ENCODE results near the gene ANGPT4. TPM values are rescaled to one million over a fixed set of nuclear protein-coding genes. Genes with fewer than 3 reads are reported as not detected.

The ANGPT4 gene
- total RNA-seq, 1 experiment from 2014 or later, result not detected

- Histone ChIP-seq H3K4me3 (no peak overlapping the region), H3K27ac (no peak overlapping the region), H3K79me2 (ENCODE audit: low read depth) (no peaks in the 10 kb centered on the region), H3F3A (ENCODE audit: insufficient read depth, low read depth) (no peaks in the 10 kb centered on the region), H3K4me2 (no peak overlapping the region), H3K27me3 (ENCODE audit: insufficient read depth, low read depth) (no peaks in the 10 kb centered on the region), H2AFZ (no peak overlapping the region), H4K20me1 (ENCODE audit: insufficient read depth) (no peaks in the 10 kb centered on the region), H3K9me2 (ENCODE audit: insufficient read depth) (no peaks in the 10 kb centered on the region), H3K36me3 (ENCODE audit: low read depth) (no peaks in the 10 kb centered on the region), H3K9me3 (ENCODE audit: insufficient read depth, low read depth) (no peaks in the 10 kb centered on the region), H3K4me1 (replicated peaks; ENCODE audit: insufficient read depth) (no peaks in the 10 kb centered on the region)
- ChIA-PET POLR2A (ENCODE audit: unreplicated experiment) (no interaction called here), CTCF (no interaction called here)
- intact Hi-C loops (cut with micrococcal nuclease; ENCODE audit: unreplicated experiment), result no loop called here
- no TSS peak for BruUV-seq (replicated peaks)
- no peak for DNase-seq
- no peak for TF ChIP-seq EZH2 (IDR thresholded peaks at IDR 0.05; ENCODE audit: low read depth)
- no peak for TF ChIP-seq CTCF (conservative IDR thresholded peaks at IDR 0.05)
These were observed 50.7 kb downstream of the ANGPT4 start for GRCh38 chr20:865440-865839.

GRCh38 chr20:860891-861290, 55.2 kb downstream of the ANGPT4 start:
- no peak for TF ChIP-seq EZH2 (IDR thresholded peaks at IDR 0.05; ENCODE audit: low read depth)
- Histone ChIP-seq H3K79me2 (ENCODE audit: low read depth) (no peaks in the 10 kb centered on the region; the same call in 1 of the 2 replicates), H3F3A (ENCODE audit: insufficient read depth, low read depth) (peaks cover 10% of the 10 kb centered on the region), H2AFZ (no peak overlapping the region), H3K4me2 (no peak overlapping the region), H3K4me3 (no peak overlapping the region), H3K27ac (no peak overlapping the region), H3K4me1 (replicated peaks; ENCODE audit: insufficient read depth) (peaks cover 13% of the 10 kb centered on the region), H3K9me3 (ENCODE audit: insufficient read depth, low read depth) (no peaks in the 10 kb centered on the region), H3K36me3 (ENCODE audit: low read depth) (no peaks in the 10 kb centered on the region), H3K27me3 (ENCODE audit: insufficient read depth, low read depth) (no peaks in the 10 kb centered on the region), H4K20me1 (ENCODE audit: insufficient read depth) (no peaks in the 10 kb centered on the region; the same call in none of the 2 replicates), H3K9me2 (ENCODE audit: insufficient read depth) (no peaks in the 10 kb centered on the region)
- POLR2A ChIA-PET (ENCODE audit: unreplicated experiment), result no interaction called here
- CTCF ChIA-PET, result no interaction called here
- no TSS peak for BruUV-seq (replicated peaks)
- DNase-seq, result no peak
- intact Hi-C loops (cut with micrococcal nuclease; ENCODE audit: unreplicated experiment), result no loop called here

GRCh38 chr20:859751-860231, 56.3 kb downstream of the ANGPT4 start:
- Histone ChIP-seq H3K4me1 (replicated peaks; ENCODE audit: insufficient read depth) (peaks cover 24% of the 10 kb centered on the region), H3K36me3 (ENCODE audit: low read depth) (no peaks in the 10 kb centered on the region), H3K4me2 (no peak overlapping the region), H3K27ac (no peak overlapping the region), H3K27me3 (ENCODE audit: insufficient read depth, low read depth) (no peaks in the 10 kb centered on the region), H3K4me3 (no peak overlapping the region), H3K79me2 (ENCODE audit: low read depth) (no peaks in the 10 kb centered on the region; the same call in 1 of the 2 replicates), H2AFZ (no peak overlapping the region), H4K20me1 (ENCODE audit: insufficient read depth) (no peaks in the 10 kb centered on the region; the same call in none of the 2 replicates), H3K9me2 (ENCODE audit: insufficient read depth) (no peaks in the 10 kb centered on the region), H3K9me3 (ENCODE audit: insufficient read depth, low read depth) (no peaks in the 10 kb centered on the region), H3F3A (ENCODE audit: insufficient read depth, low read depth) (peaks cover 18% of the 10 kb centered on the region)
- intact Hi-C loops (cut with micrococcal nuclease; ENCODE audit: unreplicated experiment), result no loop called here
- TF ChIP-seq CTCF (conservative IDR thresholded peaks at IDR 0.05) (no peak; the same call in 1 of the 2 replicates), EZH2 (IDR thresholded peaks at IDR 0.05; ENCODE audit: low read depth) (no peak)
- CTCF ChIA-PET, result interaction anchor here (0.6 kb wide), 1 partner anchor 39 kb away, joined by 3 read pairs; no protein-coding TSS in a partner anchor
- DNase-seq, result no peak
- POLR2A ChIA-PET (ENCODE audit: unreplicated experiment), result no interaction called here
- no TSS peak for BruUV-seq (replicated peaks)

- H3K27ac ChIP-seq, result no peak overlapping the region
- H3K4me1 ChIP-seq (replicated peaks; ENCODE audit: insufficient read depth), result peaks cover 24% of the 10 kb centered on the region
- H4K20me1 ChIP-seq (ENCODE audit: insufficient read depth), result no peaks in the 10 kb centered on the region; the same call in none of the 2 replicates
- CTCF ChIA-PET, result no interaction called here
- no peaks in the 10 kb centered on the region for H3K36me3 ChIP-seq (ENCODE audit: low read depth)
- BruUV-seq (replicated peaks), result no TSS peak
- intact Hi-C loops (cut with micrococcal nuclease; ENCODE audit: unreplicated experiment), result no loop called here
- H3K79me2 ChIP-seq (ENCODE audit: low read depth), result no peaks in the 10 kb centered on the region; the same call in 1 of the 2 replicates
- H3K27me3 ChIP-seq (ENCODE audit: insufficient read depth, low read depth), result no peaks in the 10 kb centered on the region
- TF ChIP-seq CTCF (conservative IDR thresholded peaks at IDR 0.05) (no peak), EZH2 (IDR thresholded peaks at IDR 0.05; ENCODE audit: low read depth) (no peak)
- POLR2A ChIA-PET (ENCODE audit: unreplicated experiment), result interaction anchor here (0.5 kb wide), 1 partner anchor 28 kb away, joined by 5 read pairs; no protein-coding TSS in a partner anchor
- H3F3A ChIP-seq (ENCODE audit: insufficient read depth, low read depth), result peaks cover 18% of the 10 kb centered on the region
- H3K4me2 ChIP-seq, result no peak overlapping the region
- no peak for DNase-seq
- no peak overlapping the region for H2AFZ ChIP-seq
- H3K9me3 ChIP-seq (ENCODE audit: insufficient read depth, low read depth), result no peaks in the 10 kb centered on the region
- no peaks in the 10 kb centered on the region for H3K9me2 ChIP-seq (ENCODE audit: insufficient read depth)
- H3K4me3 ChIP-seq, result no peak overlapping the region
These were observed 58.1 kb downstream of the ANGPT4 start for GRCh38 chr20:858011-858410.
